Activated B cell treated with CpG ODN at 0.5 μM for 24 hours (primary cell): ENCODE data around the gene NKX2-2. TPM values are rescaled to one million over a fixed set of nuclear protein-coding genes. Genes with fewer than 3 reads are reported as not detected.

Experiments used
- ATAC-seq: fragments of 200-7000 bp; cut with Tn5 transposase; one replicate; pipeline ENCODE4 v1.10.0; 2021; ENCODE audit warnings: low read depth, mild to moderate bottlenecking, moderate library complexity
- CTCF ChIA-PET: fragments of 350-600 bp; sonication (Branson Sonifier 250); formaldehyde crosslinking; loops from one replicate; lab custom pipeline; 2021; ENCODE audit warnings: antibody characterized with exemption; lab: Charles Lee
- POLR2A ChIA-PET: fragments of 350-600 bp; sonication (Branson Sonifier 250); formaldehyde crosslinking; loops from one replicate; lab custom pipeline; 2021; ENCODE audit warnings: antibody characterized with exemption; lab: Charles Lee
- DNase-seq: peaks from one replicate; pipeline ENCODE4 v3.0.0; 2022
- H3K27ac Mint-ChIP-seq: one replicate; pipeline ENCODE4 v1.8.0; 2020; ENCODE audit warnings: mixed read lengths
- H3K27me3 Mint-ChIP-seq: one replicate; pipeline ENCODE4 v1.8.0; 2021; ENCODE audit warnings: mixed read lengths
- H3K36me3 Mint-ChIP-seq: one replicate; pipeline ENCODE4 v1.8.0; 2021; ENCODE audit warnings: low read depth, mixed read lengths
- H3K4me1 Mint-ChIP-seq: one replicate; pipeline ENCODE4 v1.8.0; 2021; ENCODE audit warnings: mixed read lengths
- H3K4me3 Mint-ChIP-seq: one replicate; pipeline ENCODE4 v1.8.0; 2020; ENCODE audit warnings: mild to moderate bottlenecking, mixed read lengths
- H3K9me3 Mint-ChIP-seq: one replicate; pipeline ENCODE4 v1.8.0; 2020; ENCODE audit warnings: mixed read lengths
- intact Hi-C: fragments of 100-400 bp; cut with micrococcal nuclease; formaldehyde crosslinking; loops from one replicate; pipeline ENCODE4 v1.15.1; 2024
- total RNA-seq: library from RNA; stranded (reverse); gene quantifications from 2 replicates; pipeline ENCODE4 v1.2.3, GENCODE V29; 2022
- TF ChIP-seq, protein P1 (sequence below): fragments of 200-600 bp; IDR thresholded peaks from one replicate; pipeline ENCODE4 v1.8.0; 2022; ENCODE audit warnings: antibody characterized with exemption, mild to moderate bottlenecking

Gene NKX2-2
- total RNA-seq, 1 donor from 2014 or later: not detected

DNA sequence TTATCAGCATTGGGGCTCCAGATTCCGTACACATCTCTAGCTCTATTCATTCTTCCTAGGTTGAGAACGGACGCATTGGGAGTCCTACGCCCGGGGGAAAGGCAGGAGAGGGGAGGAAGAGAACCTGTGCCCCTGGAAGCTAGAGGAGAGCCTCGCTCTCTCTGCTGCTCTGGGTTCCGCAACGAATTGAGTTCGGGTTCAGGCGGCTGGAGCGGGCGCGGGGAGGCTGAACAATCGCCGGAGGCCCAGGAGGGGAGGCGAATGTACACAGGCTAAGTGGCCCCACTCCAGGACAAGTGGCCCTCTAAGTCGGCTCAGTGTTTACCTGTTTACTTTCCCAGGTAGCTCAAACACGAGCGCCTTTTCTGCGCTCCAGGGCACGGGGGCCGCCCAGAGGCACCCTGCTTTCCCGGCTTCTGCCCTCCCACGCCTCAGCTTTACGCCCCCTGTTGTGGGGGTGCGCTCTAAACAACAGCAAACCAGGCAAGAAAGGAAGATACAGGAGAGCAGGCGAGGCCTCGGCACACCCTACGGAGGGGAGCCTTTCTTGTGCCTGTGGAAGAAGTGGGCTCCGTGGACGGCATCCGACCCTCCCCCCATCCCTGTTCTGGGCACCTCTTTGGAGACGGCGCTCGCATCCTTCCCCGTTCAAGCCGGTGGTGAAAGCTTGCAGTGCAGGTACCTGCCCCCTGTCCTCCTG, 4.6 kb upstream of the NKX2-2 start:
- no peak for ATAC-seq
- POLR2A ChIA-PET: no interaction called here

DNA sequence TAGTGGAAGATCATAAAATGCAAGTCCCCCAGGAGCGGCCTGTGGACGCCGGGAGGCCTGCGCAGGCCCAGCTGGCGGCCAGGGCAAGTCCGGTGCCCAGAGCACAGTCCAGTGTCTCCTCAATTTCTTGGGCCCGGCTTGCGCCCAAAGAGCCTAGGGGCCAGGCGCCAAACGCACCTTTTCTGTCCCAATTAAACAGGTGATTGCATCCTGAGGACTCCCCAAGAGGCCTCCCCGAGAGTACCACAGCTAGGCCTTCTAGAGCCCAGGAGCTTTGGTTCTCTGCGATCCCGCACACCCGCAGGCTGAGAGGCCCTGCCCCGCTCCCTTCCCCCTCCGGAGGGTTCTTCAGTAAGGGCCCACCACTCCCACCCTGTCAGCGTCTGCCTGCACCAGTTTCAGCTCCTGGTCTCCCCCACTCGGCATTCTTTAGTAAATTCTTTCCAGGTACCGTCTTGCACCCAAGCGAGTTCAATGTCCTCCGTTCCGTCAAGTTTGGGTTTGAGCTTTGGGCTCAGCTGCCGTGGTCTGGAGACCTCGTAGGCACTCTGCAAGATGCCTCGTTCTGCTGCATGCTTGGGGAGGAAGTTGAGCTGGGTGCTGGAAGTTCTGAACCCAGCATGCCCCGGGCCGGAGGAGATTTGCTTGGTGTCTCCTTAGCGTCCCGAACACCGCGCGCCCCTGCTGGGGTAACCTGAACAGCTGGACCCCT, 3.9 kb upstream of the NKX2-2 start:
- H3K36me3 Mint-ChIP-seq: no peaks in the 10 kb centered on the region
- H3K4me1 Mint-ChIP-seq: peaks cover 13% of the 10 kb centered on the region
- peaks cover 60% of the 10 kb centered on the region for H3K27me3 Mint-ChIP-seq
- H3K4me3 Mint-ChIP-seq: no peak overlapping the region
- no peak overlapping the region for H3K27ac Mint-ChIP-seq
- ChIA-PET CTCF (no interaction called here), POLR2A (interaction anchor here (0.6 kb wide), 1 partner anchor 41 kb away, joined by 3 read pairs; no protein-coding TSS in a partner anchor)
- no peaks in the 10 kb centered on the region for H3K9me3 Mint-ChIP-seq
- no peak for DNase-seq
- TF ChIP-seq, protein P1, sequence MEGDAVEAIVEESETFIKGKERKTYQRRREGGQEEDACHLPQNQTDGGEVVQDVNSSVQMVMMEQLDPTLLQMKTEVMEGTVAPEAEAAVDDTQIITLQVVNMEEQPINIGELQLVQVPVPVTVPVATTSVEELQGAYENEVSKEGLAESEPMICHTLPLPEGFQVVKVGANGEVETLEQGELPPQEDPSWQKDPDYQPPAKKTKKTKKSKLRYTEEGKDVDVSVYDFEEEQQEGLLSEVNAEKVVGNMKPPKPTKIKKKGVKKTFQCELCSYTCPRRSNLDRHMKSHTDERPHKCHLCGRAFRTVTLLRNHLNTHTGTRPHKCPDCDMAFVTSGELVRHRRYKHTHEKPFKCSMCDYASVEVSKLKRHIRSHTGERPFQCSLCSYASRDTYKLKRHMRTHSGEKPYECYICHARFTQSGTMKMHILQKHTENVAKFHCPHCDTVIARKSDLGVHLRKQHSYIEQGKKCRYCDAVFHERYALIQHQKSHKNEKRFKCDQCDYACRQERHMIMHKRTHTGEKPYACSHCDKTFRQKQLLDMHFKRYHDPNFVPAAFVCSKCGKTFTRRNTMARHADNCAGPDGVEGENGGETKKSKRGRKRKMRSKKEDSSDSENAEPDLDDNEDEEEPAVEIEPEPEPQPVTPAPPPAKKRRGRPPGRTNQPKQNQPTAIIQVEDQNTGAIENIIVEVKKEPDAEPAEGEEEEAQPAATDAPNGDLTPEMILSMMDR: no peak
- ATAC-seq: no peak
- intact Hi-C loops: no loop called here

More for the DNA sequence above, 4.6 kb upstream of the NKX2-2 start:
- CTCF ChIA-PET: no interaction called here
- Mint-ChIP-seq H3K4me1 (peaks cover 10% of the 10 kb centered on the region), H3K4me3 (no peak overlapping the region), H3K27me3 (peaks cover 67% of the 10 kb centered on the region), H3K9me3 (no peaks in the 10 kb centered on the region), H3K27ac (no peak overlapping the region), H3K36me3 (no peaks in the 10 kb centered on the region)
- TF ChIP-seq, protein P1: no peak
- intact Hi-C loops: no loop called here
- DNase-seq: no peak

- TF ChIP-seq, protein P1: no peak
- Mint-ChIP-seq H3K27ac (no peak overlapping the region), H3K36me3 (no peaks in the 10 kb centered on the region), H3K4me3 (no peak overlapping the region), H3K27me3 (peaks cover 59% of the 10 kb centered on the region), H3K9me3 (no peaks in the 10 kb centered on the region), H3K4me1 (peaks cover 16% of the 10 kb centered on the region)
- DNase-seq: no peak
- intact Hi-C loops: no loop called here
- ATAC-seq: no peak
- CTCF ChIA-PET: no interaction called here
- POLR2A ChIA-PET: interaction anchor here (0.6 kb wide), 1 partner anchor 41 kb away, joined by 3 read pairs; no protein-coding TSS in a partner anchor
These were observed 3.1 kb upstream of the NKX2-2 start for GRCh38 chr20:21516861-21517565.

DNA sequence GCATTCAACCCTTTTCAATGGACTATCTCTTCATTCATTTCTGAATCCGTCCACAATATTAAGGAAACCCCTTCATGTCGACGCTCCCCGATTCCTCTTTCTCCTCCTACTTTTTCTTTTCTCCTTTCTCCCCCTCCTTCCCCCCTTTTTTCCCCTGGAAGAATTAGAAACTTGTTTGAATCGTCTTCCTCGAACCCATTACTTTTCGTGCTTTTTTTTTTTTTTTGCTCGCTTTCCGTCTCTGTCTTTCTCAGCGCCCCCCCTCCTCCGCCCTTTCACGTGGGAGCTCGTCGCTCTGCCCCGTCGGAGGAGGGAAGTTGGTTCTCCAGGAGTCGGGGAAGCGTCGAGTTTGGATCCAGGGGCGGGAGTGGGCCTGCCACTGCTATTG, 2.3 kb upstream of the NKX2-2 start:
- ATAC-seq (no peak), DNase-seq (no peak)
- peaks cover 22% of the 10 kb centered on the region for H3K4me1 Mint-ChIP-seq
- no peaks in the 10 kb centered on the region for H3K36me3 Mint-ChIP-seq
- ChIA-PET CTCF (no interaction called here), POLR2A (no interaction called here)
- TF ChIP-seq, protein P1: no peak
- H3K9me3 Mint-ChIP-seq: no peaks in the 10 kb centered on the region
- H3K27me3 Mint-ChIP-seq: peaks cover 62% of the 10 kb centered on the region
- H3K4me3 Mint-ChIP-seq: no peak overlapping the region
- intact Hi-C loops: no loop called here
- H3K27ac Mint-ChIP-seq: no peak overlapping the region
